Erythroblast (primary cell): ENCODE data around the gene MERTK.
"Not testable (repeated sequence)": the region's sequence is repeated elsewhere in the genome, so short reads cannot be mapped to it uniquely, and the experiment has no call there.

ENCODE experiments used
- DNase-seq, 2 experiments: peaks; one replicate each; lab custom pipeline; 2025; lab: John Stamatoyannopoulos, UW
- GATA1 ChIP-seq: IDR thresholded peaks from 2 replicates; pipeline ENCODE4 v1.6.1; 2011; ENCODE audit warnings: low read depth, mild to moderate bottlenecking, control low read depth, low read length, moderate library complexity
- POLR2A ChIP-seq: IDR thresholded peaks from 2 replicates; pipeline ENCODE4 v1.6.1; 2011; ENCODE audit warnings: mild to moderate bottlenecking, low read length

Gene MERTK

GRCh38 chr2:112029164-112029563, 130.8 kb downstream of the MERTK start:
- DNase-seq, result no peak
- no peak for TF ChIP-seq POLR2A
- TF ChIP-seq GATA1, result no peak

- DNase-seq, result no peak
- no peak for TF ChIP-seq GATA1
- TF ChIP-seq POLR2A, result no peak
These were observed 133.2 kb downstream of the MERTK start for GRCh38 chr2:112031473-112032223.

- no peak for TF ChIP-seq GATA1
- TF ChIP-seq POLR2A, result no peak
- no peak for DNase-seq
These were observed 133.8 kb downstream of the MERTK start for GRCh38 chr2:112032224-112032586.

- no peak for TF ChIP-seq POLR2A
- no peak for TF ChIP-seq GATA1
- DNase-seq, result no peak
These were observed 134.5 kb downstream of the MERTK start for GRCh38 chr2:112032689-112033465.

GRCh38 chr2:112033600-112033999, 135.2 kb downstream of the MERTK start:
- no peak for DNase-seq
- no peak for TF ChIP-seq POLR2A
- no peak for TF ChIP-seq GATA1

- TF ChIP-seq GATA1, result no peak
- TF ChIP-seq POLR2A, result no peak
- DNase-seq, result no peak
These were observed 136.5 kb downstream of the MERTK start for GRCh38 chr2:112034924-112035323.

- no peak for TF ChIP-seq GATA1
- TF ChIP-seq POLR2A, result no peak
- DNase-seq, result peak in 1 of 2 experiments; percentile 33
These were observed 137.4 kb downstream of the MERTK start for GRCh38 chr2:112035786-112036185.

- DNase-seq, result not testable (repeated sequence)
These were observed 141.1 kb downstream of the MERTK start for GRCh38 chr2:112039556-112039955.

GRCh38 chr2:112040066-112040465, 141.7 kb downstream of the MERTK start:
- not testable (repeated sequence) for DNase-seq

GRCh38 chr2:112041460-112041859, 143.1 kb downstream of the MERTK start:
- DNase-seq, result peak; percentile 25 to 65

- no peak for TF ChIP-seq POLR2A
- TF ChIP-seq GATA1, result no peak
These were observed 147.1 kb downstream of the MERTK start for GRCh38 chr2:112045446-112046014.

GRCh38 chr2:112046231-112046630, 147.8 kb downstream of the MERTK start:
- DNase-seq, result no peak

More at GRCh38 chr2:112045446-112046014, 147.1 kb downstream of the MERTK start:
- DNase-seq, result no peak

GRCh38 chr2:112047537-112048235, 149.3 kb downstream of the MERTK start:
- DNase-seq, result peak; percentile 85 to 89
- TF ChIP-seq GATA1 (no peak), POLR2A (no peak)

More at GRCh38 chr2:112046231-112046630, 147.8 kb downstream of the MERTK start:
- no peak for TF ChIP-seq GATA1
- no peak for TF ChIP-seq POLR2A

GRCh38 chr2:112048236-112048592, 149.8 kb downstream of the MERTK start:
- no peak for DNase-seq
- TF ChIP-seq GATA1 (no peak), POLR2A (no peak)
